ENCODE measurements around the gene DSCAM. TPM values are rescaled to one million over a fixed set of nuclear protein-coding genes. Genes with fewer than 3 reads are reported as not detected.

Gene DSCAM
- total and polyA plus RNA-seq, 2 donors (not counting 3 experiments of a cell fraction or from before 2014, with no cell fraction given), result not detected

GRCh38 chr21:40886931-40887330 lies 40.0 kb upstream of the DSCAM start:
- no peaks in the 10 kb centered on the region for H3K36me3 ChIP-seq (ENCODE audit: control insufficient read depth in 2 of 2, extremely low read depth in 1 of 2, insufficient read depth in 2 of 2, low read length in 2 of 2)
- H3K9ac ChIP-seq (replicated peaks; ENCODE audit: extremely low read depth, insufficient read depth, low read length), result no peak overlapping the region
- dilution Hi-C loops (cut with MboI; ENCODE audit: extremely low pct_ligation_motif_present, low sequenced_read_pairs) (no loop called here), intact Hi-C loops (cut with micrococcal nuclease) (no loop called here)
- DNase-seq (ENCODE audit: low read depth, low spot score) (no peak), FAIRE-seq (no peak)
- POLR2A ChIA-PET, result no interaction called here
- H3K4me2 ChIP-seq (ENCODE audit: insufficient read depth, low read length), result no peak overlapping the region
- H3K27ac ChIP-seq (ENCODE audit: insufficient read depth, low read depth, low read length), result no peak overlapping the region
- H3K9me1 ChIP-seq (replicated peaks; ENCODE audit: control insufficient read depth, extremely low read depth, insufficient read depth, low read length), result no peaks in the 10 kb centered on the region
- no peaks in the 10 kb centered on the region for H3K4me1 ChIP-seq (ENCODE audit: control insufficient read depth, extremely low read depth, insufficient read depth, low read length)
- H3K79me2 ChIP-seq (ENCODE audit: control insufficient read depth, insufficient read depth, low read length), result no peaks in the 10 kb centered on the region
- no peak overlapping the region for H3K4me3 ChIP-seq (replicated peaks in 1 of 3; ENCODE audit: insufficient read depth in 1 of 3, low read depth in 1 of 3, low read length in 3 of 3)
- no peaks in the 10 kb centered on the region for H3K27me3 ChIP-seq (ENCODE audit: control insufficient read depth in 2 of 2, insufficient read depth in 2 of 2, low read length in 2 of 2)
- BruUV-seq (replicated peaks), result no TSS peak
- CTCF ChIA-PET, result no interaction called here
- H3K9me3 ChIP-seq (replicated peaks; ENCODE audit: control insufficient read depth, insufficient read depth, low read length), result peaks cover 5% of the 10 kb centered on the region
- no peak overlapping the region for H2AFZ ChIP-seq (ENCODE audit: low read depth, low read length)
- H4K20me1 ChIP-seq (replicated peaks; ENCODE audit: control insufficient read depth, extremely low read depth, insufficient read depth, low read length), result no peaks in the 10 kb centered on the region
- no peak for TF ChIP-seq POLR2A (IDR thresholded peaks at IDR 0.05; ENCODE audit: low read depth, low read length)
- TF ChIP-seq EZH2 (IDR thresholded peaks at IDR 0.05; ENCODE audit: borderline replicate concordance, low read depth, low read length, severe bottlenecking), result no peak
- TF ChIP-seq POLR2AphosphoS5 (IDR thresholded peaks at IDR 0.05; ENCODE audit: insufficient read depth, low read depth, low read length), result no peak
- TF ChIP-seq, protein P1, sequence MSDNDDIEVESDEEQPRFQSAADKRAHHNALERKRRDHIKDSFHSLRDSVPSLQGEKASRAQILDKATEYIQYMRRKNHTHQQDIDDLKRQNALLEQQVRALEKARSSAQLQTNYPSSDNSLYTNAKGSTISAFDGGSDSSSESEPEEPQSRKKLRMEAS (IDR thresholded peaks at IDR 0.05; ENCODE audit: insufficient read depth, insufficient read length), result no peak
- no peak for TF ChIP-seq CTCF (IDR thresholded peaks at IDR 0.05; ENCODE audit: extremely low read depth in 1 of 2, insufficient read depth in 1 of 2, low read depth in 1 of 2, low read length in 2 of 2)
- no peak for TF ChIP-seq JUN (IDR thresholded peaks at IDR 0.05; ENCODE audit: borderline replicate concordance, insufficient read depth, insufficient read length, low read depth)
- no peak for TF ChIP-seq FOS (IDR thresholded peaks at IDR 0.05; ENCODE audit: borderline replicate concordance, insufficient read depth, low read length)
- no peak for TF ChIP-seq GATA2 (IDR thresholded peaks at IDR 0.05; ENCODE audit: insufficient read depth, insufficient read length, low read depth, low read length)
- no peak for TF ChIP-seq MYC (IDR thresholded peaks at IDR 0.05; ENCODE audit: low read depth, low read length)
